ENCODE results near the gene CFDP1.

Gene CFDP1

GRCh38 chr16:75432828-75433731 is at the start of gene CFDP1:
Gene CFDP1, minus strand, starts transcription at chr16:75433503. Its CDS starts 151 bp downstream, at chr16:75433352.
- peak; percentile 95 for DNase-seq (ENCODE audit: low spot score)

GRCh38 chr16:75482434-75483205 is 49.3 kb upstream of the CFDP1 start:
- DNase-seq (ENCODE audit: low spot score), result no peak

- DNase-seq (ENCODE audit: low spot score), result no peak
These were observed 48.2 kb upstream of the CFDP1 start for GRCh38 chr16:75481475-75481874.

GRCh38 chr16:75479421-75479990 is 46.2 kb upstream of the CFDP1 start:
- DNase-seq (ENCODE audit: low spot score), result no peak

- no peak for DNase-seq (ENCODE audit: low spot score)
These were observed 45.4 kb upstream of the CFDP1 start for GRCh38 chr16:75478480-75479345.

GRCh38 chr16:75477680-75478473 is 44.6 kb upstream of the CFDP1 start:
- no peak for DNase-seq (ENCODE audit: low spot score)

GRCh38 chr16:75476817-75477216 is 43.5 kb upstream of the CFDP1 start:
- DNase-seq (ENCODE audit: low spot score), result no peak

- DNase-seq (ENCODE audit: low spot score), result no peak
These were observed 42.1 kb upstream of the CFDP1 start for GRCh38 chr16:75475420-75475847.

- DNase-seq (ENCODE audit: low spot score), result no peak
These were observed 39.9 kb upstream of the CFDP1 start for GRCh38 chr16:75472908-75473877.

GRCh38 chr16:75471723-75472633 is 38.7 kb upstream of the CFDP1 start:
- DNase-seq (ENCODE audit: low spot score), result peak; percentile 86

GRCh38 chr16:75466760-75467159 is 33.5 kb upstream of the CFDP1 start:
- DNase-seq (ENCODE audit: low spot score), result no peak

- DNase-seq (ENCODE audit: low spot score), result peak; percentile 99
These were observed 31.0 kb upstream of the CFDP1 start, which contains the start of gene TMEM170A for GRCh38 chr16:75464122-75464918. Gene TMEM170A, minus strand, starts transcription at chr16:75464689. Its CDS starts 89 bp downstream, at chr16:75464600.

GRCh38 chr16:75463389-75464121 is 30.3 kb upstream of the CFDP1 start:
- DNase-seq (ENCODE audit: low spot score), result peak; percentile 35

- no peak for DNase-seq (ENCODE audit: low spot score)
These were observed 29.5 kb upstream of the CFDP1 start for GRCh38 chr16:75462806-75463205.

- no peak for DNase-seq (ENCODE audit: low spot score)
These were observed 28.3 kb upstream of the CFDP1 start for GRCh38 chr16:75461575-75461974.

GRCh38 chr16:75460446-75460845 is 27.1 kb upstream of the CFDP1 start:
- no peak for DNase-seq (ENCODE audit: low spot score)

- no peak for DNase-seq (ENCODE audit: low spot score)
These were observed 26.4 kb upstream of the CFDP1 start for GRCh38 chr16:75459691-75460090.

Data from pons (tissue), 1 donor.